NOMO-1 treated with DMSO at 0.1 percent for 48 hours (cell line): ENCODE measurements around the gene BSPRY.
"Not testable (repeated sequence)": the region's sequence is repeated elsewhere in the genome, so short reads cannot be mapped to it uniquely, and the experiment has no call there.

Experiments
- DNase-seq: peaks from one replicate; lab custom pipeline; 2025; ENCODE audit not compliant: unreplicated experiment; lab: John Stamatoyannopoulos, UW

Gene BSPRY

DNA sequence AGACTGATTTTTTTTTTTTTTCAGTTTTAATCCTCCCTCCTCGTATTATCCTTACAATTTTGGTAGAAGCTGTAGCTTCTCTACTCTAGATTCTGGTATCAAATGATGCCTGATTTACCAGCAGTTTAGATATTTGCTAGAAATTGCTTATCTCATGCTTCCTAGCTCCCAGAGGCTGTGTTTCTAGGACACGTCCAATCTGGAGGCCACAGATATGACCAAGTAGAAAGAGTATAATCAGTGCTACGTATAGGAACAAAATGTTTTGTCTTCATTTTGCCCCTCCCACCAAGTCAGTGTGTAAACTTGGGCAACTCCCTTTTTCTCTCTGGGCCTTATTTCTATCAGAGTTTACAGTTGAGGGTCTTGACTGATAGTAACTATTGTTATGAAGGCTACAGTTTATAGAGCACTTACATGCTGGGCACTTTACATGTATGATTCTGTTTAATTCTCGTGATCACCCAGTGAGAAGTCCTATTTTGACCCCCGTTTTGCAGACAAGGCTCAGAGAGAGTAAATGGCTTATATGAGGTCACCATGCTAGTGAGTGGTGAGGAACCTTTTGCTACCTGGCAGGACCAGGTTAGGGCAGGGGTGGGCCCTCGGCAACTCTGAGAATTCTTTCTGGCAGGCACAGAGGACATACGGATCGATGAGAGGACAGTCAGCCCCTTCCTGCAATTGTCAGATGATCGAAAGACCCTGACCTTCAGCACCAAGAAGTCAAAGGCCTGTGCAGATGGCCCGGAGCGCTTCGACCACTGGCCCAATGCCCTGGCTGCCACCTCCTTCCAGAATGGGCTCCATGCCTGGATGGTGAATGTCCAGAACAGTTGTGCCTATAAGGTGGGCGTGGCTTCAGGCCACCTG lies 19.9 kb downstream of the BSPRY start:
- DNase-seq: no peak

DNA sequence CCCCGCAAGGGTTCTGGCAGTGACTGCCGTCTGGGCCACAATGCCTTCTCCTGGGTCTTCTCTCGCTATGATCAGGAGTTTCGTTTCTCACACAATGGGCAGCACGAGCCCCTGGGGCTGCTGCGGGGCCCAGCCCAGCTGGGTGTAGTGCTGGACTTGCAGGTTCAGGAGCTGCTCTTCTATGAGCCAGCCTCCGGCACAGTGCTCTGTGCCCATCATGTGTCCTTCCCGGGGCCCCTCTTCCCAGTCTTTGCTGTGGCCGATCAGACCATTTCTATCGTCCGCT lies 20.5 kb downstream of the BSPRY start:
- DNase-seq: no peak

DNA sequence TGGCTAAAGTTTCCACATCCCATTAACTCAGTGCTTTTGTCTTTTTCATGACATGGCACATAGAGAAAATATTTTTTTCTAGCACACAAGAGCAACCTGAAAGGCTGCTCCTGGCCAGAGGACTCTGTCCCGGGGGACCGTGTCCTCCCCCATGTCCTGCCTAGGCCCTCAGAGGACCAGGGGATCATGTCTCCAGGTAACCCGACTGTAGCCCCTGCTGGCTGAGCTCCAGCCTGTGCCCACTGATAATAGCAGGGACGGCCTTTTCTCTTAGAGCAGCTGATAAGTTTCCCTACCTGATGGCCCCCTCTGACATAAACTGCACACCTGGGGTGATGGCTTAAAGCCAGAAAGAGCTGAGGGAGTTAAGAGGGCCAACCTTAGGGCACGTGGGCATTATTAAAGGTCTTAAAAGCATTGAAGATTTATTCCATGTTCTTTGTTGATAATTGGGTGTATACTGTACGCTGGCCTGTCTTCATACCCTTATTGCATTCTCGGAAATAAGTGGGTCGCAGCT lies 21.5 kb downstream of the BSPRY start:
- DNase-seq: no peak

DNA sequence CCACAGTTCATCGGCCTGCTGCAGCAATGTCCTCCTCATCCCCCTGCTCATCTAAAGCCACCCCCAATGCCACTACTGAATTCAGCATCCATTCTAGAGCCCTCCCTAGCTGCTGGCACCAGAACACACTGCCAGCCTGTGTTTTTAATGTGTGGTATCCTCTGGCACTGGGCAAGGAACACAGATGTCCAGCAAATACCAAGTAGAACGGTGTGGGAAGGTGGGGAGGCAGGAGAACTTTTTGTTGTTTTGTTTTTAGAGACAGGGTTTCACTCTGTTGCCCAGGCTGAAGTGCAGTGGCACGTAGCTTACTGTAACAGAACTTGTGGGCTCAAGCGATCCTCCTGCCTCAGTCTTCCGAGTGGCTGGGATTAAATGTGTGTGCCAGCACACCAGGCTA lies 22.7 kb downstream of the BSPRY start:
- no peak for DNase-seq

DNA sequence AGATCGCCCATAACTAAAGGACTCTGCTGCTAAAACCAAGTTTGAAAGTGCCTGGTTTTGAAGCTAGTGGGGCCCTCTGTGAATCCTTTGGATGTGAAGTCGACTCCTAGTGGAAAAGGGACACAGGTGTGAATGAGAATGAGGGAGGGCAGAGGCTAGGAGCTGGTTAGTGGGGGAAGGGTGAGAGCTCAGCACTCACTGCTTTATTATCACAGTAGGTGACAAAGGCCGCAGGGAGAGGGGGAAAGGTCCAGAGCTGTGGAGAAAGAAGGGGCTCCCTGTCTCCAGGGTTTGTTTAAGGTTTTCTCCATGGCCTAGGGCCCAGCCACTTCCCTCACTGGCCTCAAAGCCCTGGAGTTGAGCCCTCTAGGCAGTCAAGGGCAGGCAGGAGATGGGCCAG lies 23.9 kb downstream of the BSPRY start:
- no peak for DNase-seq

DNA sequence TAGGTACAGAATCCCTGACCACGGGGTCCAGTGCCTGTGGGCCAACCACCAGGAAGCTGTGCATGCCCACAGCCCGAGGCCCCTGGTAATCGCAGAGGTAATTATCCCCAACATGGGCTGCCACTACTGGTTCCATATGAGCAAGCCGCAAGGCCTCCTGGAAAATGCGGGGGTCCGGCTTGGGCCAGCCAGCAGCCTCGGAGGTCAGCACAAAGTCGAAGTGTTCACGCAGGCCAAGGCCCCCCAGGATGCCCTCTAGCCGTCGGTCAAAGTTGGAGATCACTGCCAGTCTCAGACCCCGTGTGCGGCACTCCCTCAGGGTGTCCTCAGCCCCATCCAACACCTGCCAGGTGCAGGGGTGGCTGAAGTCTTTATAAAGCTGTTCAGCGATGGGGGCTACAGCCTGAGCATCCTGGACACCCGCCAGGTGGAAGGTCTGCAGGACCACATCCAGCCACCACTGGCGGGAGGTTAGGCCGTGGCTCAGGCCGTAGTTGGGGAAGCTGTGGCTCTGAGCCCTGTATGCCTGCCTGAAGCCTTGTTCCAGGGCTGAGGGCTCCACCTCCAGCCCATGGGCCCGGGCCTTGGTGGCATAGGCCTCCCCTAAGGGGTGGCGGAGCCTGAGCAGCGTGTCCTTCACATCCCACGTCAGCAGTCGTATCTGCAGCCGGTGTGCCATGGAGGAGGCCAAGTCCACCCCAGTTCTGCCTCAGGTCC lies 24.5 kb downstream of the BSPRY start:
- no peak for DNase-seq

DNA sequence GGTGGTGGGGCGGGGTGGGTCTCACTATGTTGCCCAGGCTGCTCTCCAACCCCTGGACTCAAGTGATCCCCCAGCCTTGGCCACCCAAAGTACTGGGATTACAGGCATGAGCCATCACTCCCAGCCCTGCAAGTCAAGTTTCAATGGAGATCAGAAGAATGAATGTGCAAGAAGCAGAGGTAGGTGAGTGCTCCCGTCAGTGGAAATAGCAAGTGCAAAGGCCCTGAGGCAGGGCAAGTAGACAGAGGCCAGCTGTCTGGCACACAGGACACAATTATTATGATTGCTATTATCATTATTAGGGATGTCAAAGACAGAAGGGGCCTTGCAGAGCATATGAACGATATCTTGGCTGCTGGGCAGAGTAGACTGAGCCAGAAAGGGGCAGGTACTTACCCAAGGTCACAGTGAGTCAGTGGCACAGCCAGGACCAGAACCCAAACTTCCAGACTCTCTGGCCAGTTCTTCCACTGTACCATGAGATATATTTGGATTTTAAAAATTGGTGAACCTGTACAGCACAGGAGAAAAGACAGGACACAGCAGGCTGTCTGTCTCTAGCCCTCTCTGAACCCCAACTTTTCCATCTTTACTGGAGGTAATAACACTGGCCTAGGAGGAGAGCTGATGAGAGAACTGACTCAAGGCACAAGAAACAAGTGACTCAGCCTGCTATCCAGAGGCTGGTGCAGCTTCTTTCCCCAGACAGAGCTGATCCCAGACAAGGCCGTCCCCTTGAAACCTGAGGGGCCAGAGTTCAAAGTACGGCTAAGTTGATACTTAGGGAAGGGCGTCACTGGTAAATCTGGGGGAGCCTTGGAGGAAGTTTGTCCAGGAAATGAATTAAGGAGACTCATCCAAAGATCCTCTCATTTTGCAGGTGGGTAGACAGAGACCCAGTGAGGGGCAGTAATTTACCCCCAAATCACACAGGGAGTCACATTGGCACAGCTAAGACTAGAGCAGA lies 26.0 kb downstream of the BSPRY start:
- DNase-seq: no peak

DNA sequence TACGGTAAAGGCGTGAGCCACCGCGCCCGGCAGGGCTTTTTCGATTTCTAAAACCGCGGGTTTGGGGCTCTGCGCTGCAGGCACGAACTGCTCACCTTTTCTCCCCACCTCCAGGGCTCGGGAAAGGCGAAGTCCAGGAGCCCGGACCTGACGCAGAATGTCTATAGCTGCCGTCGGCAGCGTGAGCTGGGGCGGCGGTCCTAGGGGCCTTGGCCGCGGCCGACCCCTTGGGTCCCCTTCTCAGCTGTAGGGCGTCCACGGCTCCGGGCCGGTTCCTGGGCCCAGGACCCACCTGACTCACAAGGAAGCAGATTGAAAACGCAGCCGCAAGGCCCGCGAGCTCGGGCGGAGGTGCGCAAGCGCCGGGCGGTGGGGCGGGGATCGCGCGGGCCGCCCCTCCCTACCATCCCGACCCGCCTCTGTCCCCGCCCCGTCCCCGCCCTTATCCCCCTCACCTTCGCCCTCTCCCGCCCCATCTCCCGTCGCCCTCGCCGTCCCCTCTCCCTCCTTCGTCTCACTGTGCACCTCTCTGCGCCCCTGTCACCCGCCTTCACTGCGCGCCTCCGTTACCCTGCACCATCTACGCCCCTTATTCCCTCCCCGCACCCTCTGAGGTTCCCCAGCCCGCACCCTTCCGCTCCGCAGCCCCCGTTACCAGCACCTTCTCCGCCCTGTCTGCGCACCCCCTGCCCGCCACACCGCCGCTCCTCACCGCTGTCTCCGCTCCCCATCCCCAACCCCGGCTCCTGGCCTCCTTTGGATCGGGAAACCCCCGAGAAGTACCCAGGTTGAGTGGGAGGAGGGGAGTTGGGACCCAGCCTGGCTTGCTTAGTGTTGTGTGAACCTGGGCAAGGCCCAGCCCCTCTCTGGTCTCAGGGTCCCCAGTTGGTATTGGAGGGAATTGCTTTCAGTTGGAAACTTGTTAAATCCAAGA lies 27.6 kb downstream of the BSPRY start, which contains the start of gene HDHD3:
Gene HDHD3 (minus strand): TSS at position 353 of the 934 bp plus-strand sequence. CDS start 2,632 bp downstream, outside the sequence.
- peak; percentile 56 for DNase-seq

DNA sequence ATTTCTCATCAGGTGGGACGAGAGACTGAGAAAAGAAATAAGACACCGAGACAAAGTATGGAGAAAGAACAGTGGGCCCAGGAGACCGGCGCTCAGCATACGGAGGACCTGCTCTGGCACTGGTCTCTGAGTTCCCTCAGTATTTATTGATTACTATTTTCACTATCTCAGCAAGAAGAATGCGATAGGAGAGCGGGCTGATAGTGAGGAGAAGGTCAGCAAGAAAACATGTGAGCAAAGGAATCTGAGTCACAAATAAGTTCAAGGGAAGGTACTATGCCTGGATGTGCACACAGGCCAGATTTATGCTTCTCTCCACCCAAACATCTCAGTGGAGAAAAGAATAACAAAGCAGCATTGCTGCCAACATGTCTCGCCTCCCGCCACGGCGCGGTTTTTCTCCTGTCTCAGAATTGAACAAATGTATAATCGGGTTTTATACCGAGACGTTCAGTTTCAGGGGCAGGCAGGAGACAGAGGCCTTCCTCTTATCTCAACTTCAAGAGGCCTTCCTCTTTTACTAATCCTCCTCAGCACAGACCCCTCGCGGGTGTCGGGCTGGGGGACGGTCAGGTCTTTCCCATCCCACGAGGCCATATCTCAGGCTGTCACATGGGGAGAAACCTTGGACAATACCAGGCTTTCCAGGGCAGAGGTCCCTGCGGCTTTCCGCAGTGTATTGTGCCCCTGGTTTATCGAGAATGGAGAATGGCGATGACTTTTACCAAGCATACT lies 29.9 kb downstream of the BSPRY start:
- DNase-seq: not testable (repeated sequence)

DNA sequence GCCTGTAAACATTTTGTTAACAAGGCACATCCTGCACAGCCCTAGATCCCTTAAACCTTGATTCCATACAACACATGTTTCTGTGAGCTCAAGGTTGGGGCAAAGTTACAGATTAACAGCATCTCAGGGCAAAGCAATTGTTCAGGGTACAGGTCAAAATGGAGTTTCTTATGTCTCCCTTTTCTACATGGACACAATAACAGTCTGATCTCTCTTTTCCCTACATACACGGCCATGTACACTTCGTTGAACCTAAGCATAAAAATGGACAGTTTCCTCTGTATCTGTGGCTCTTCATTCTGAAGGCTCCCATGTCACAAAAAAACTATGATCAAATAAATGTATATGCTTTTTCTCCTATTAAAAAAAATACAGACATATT lies 30.5 kb downstream of the BSPRY start:
- DNase-seq: not testable (repeated sequence)

DNA sequence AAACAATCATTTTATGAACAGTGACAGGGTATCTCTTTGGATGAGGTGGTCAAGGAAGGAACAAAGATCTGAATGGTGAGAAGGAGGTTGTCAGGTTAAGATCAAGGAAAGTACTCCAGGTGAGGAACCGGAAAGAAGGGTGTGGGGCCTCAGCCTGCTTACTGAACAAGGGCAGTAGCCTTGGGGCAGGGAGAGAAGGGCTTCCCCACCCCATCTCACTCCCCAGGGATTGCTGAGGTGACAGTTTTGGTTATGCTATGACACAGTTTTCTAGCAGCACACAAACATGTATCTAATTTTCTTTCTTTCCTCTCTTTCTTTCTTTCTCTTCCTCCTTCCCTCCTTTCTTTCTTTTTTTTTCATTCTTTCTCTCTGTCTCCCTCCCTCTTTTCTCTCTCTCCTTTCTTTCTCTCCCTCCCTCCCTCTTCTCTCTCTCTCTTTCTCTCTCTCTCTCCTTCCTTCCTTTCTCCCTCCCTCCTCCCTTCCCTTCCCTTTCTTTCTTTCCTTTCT lies 31.6 kb downstream of the BSPRY start:
- no peak for DNase-seq

DNA sequence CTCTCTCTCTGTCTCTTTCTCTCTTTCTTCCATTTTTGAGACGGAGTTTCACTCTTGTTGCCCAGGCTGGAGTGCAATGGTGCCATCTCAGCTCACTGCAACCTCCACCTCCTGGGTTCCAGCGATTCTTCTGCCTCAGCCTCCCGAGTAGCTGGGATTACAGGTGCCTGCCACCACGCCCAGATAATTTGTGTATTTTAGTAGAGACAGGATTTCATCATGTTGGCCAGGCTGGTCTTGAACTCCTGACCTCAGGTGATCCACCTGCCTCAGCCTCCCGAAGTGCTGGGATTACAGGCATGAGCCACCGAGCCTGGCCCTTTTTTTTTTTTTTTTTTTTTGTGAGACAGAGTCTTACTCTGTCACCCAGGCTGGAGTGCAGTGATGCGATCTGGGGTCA lies 32.1 kb downstream of the BSPRY start:
- not testable (repeated sequence) for DNase-seq

DNA sequence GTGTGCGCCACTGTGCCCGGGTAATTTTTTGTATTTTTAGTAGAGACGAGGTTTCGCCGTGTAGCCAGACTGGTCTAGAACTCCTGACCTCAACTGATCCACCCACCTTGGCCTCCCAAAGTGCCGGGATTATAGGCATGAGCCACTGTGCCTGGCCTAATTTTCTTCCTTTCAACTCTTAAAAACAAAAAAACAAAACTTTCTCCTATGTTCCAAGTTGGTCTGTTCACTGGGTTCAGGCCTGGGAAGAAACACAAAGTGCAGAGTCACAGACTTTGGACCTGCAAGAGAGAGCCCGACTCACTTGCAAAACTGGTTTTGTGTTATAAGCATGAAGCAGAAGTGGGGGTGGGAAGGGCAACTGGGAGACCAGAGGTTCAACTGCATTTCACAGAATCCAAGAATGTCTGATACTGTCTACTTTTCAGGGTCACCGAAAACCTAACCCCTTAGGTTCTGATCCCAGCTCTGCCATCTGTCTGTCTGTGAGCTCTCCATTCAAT lies 32.6 kb downstream of the BSPRY start:
- no peak for DNase-seq

DNA sequence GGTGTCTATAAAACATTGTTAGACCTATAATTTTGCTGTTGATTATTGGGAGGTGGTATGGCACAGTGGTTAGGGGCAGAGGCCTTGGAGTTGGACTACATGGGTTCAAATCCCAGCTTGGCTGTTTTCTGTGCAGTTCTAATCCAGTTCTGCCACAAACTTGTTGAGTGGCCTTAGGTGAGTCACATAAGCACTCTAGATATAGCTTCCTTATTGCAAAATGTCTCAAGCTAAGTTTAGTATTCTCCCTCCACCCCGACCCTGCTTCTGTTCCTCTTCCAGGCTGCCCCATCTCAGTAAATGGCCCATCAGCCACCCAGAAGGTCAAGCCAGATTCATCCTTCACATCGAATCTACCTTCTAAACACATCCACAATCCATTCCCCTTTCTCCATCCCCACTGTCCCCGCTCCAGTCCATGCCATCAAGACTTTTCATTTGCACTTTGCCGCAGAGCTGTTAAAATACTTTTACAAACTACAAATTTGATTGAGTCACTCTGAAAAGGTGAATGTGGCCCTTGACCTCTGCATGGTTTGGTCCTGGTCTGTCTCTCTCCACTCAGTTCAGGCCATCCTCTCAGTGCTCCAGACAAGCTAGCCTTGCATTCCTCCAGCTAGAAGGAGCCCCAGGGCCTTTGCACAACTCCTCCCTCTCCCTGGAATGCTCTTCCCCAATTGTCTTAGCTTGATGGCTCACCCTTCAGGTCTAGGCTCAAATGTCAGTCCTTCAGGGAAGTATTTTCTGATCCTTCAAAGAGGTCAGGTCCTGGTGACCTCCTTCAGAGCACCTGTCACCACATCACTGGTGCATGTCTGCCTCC lies 37.4 kb downstream of the BSPRY start:
- DNase-seq: peak; percentile 84

DNA sequence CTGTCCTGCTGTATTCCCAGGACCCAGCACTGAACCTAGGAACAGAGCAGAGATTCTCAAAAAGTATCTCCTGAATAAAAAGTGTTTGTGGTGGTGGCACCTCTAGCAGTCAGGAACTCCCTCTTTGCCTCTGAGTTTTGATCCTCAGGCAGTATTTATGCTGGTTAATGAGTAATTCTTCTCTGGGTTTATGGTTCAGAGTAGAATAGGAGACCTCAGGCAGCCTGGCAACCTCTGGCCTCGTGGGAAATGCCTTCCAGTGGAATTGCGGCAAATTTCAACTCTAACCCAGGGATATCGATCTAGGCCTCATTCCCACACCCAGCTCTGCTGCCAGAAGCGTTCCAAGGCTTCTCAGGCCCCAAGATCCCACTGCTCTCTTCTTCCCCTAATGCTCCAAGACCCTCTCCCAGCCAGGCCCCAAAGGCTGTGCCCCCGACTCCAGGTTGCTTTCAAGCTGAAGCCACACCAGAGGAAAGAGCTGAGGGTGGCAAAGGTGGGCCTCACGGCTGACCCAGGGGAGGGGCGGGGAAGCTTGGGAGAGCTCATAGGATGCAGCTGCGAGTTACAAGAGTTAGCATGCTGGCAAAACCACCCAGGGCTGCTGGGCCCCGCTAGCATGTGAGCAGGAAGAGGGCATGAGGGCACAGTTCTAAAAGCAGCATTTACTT lies 38.4 kb downstream of the BSPRY start:
- DNase-seq: no peak

DNA sequence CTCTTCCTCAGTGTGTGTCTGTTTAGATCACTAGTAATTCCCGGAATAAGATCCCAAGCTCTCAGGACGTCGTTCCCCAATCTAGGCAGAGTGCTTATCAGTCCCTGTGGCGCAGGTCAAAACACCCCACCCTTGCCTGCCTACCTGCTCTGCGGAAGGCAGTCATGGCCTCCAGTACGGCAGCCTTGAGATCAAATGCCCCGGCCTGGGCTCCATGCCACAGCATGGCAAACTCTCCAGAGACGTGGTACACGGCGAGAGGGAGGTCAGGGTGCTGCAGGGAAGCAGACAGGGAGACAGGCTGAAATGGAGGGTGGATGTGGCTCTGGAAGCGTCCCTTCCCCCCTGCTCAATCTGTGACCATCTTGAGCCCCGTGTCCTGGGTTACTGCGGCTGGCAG lies 39.5 kb downstream of the BSPRY start:
- DNase-seq: no peak

DNA sequence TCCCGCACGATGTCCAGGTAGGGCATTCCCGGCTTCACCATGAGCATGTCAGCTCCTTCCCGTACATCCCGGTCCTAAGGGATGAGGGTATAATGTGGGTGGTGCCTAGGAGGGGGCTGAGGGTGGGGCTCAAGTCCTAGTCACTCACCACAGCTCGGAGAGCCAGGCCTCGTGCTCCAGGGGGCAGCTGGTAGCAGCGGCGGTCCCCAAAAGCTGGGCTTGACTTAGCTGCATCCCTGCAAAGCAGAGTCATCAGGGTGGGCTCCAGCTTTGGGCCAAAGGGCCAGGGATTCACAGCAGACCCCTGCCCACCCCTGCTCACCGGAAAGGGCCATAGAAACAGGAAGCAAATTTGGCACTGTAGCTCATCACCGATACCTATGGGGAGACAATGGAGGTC lies 40.1 kb downstream of the BSPRY start:
- no peak for DNase-seq
